ENCODE data around the gene SPTBN4. TPM values are rescaled to one million over a fixed set of nuclear protein-coding genes. Genes with fewer than 3 reads are reported as not detected.
"Not testable (repeated sequence)": the region's sequence is repeated elsewhere in the genome, so short reads cannot be mapped to it uniquely, and the experiment has no call there.

The SPTBN4 gene
- total RNA-seq, 2 donors from 2014 or later = not detected

GRCh38 chr19:40547836-40548235 lies 81.0 kb downstream of the SPTBN4 start:
- Mint-ChIP-seq H3K4me3 (no peak overlapping the region), H3K9me3 (no peaks in the 10 kb centered on the region), H3K27me3 (peaks cover 26 to 31% of the 10 kb centered on the region in 2 donors), H3K27ac (no peak overlapping the region), H3K36me3 (no peaks in the 10 kb centered on the region), H3K4me1 (ENCODE audit: low read depth in 2 of 2) (peaks cover 4 to 9% of the 10 kb centered on the region in 2 donors)
- no peak for DNase-seq (ENCODE audit: low spot score)
- ATAC-seq = no peak

- Mint-ChIP-seq H3K4me1 (ENCODE audit: low read depth in 2 of 2) (peaks cover 4 to 9% of the 10 kb centered on the region in 2 donors), H3K27ac (no peak overlapping the region), H3K4me3 (no peak overlapping the region), H3K9me3 (no peaks in the 10 kb centered on the region), H3K36me3 (no peaks in the 10 kb centered on the region), H3K27me3 (peaks cover 38 to 43% of the 10 kb centered on the region in 2 donors)
- ATAC-seq = peak; percentile 77 to 87
- no peak for DNase-seq (ENCODE audit: low spot score)
These were observed 82.4 kb downstream of the SPTBN4 start for GRCh38 chr19:40549007-40549708.

- no peaks in the 10 kb centered on the region for H3K9me3 Mint-ChIP-seq
- peaks cover 49 to 58% of the 10 kb centered on the region in 2 donors for H3K27me3 Mint-ChIP-seq
- no peak for DNase-seq (ENCODE audit: low spot score)
- H3K4me1 Mint-ChIP-seq (ENCODE audit: low read depth in 2 of 2) = peaks cover 4 to 9% of the 10 kb centered on the region in 2 donors
- ATAC-seq = no peak
- no peak overlapping the region for H3K27ac Mint-ChIP-seq
- no peak overlapping the region for H3K4me3 Mint-ChIP-seq
- H3K36me3 Mint-ChIP-seq = no peaks in the 10 kb centered on the region
These were observed 84.2 kb downstream of the SPTBN4 start for GRCh38 chr19:40550951-40551350.

GRCh38 chr19:40552848-40553247 lies 86.0 kb downstream of the SPTBN4 start:
- no peak overlapping the region for H3K4me3 Mint-ChIP-seq

GRCh38 chr19:40553885-40554857 lies 87.4 kb downstream of the SPTBN4 start:
- Mint-ChIP-seq H3K4me1 (ENCODE audit: low read depth in 2 of 2) (peaks cover 0 to 4% of the 10 kb centered on the region in 2 donors), H3K36me3 (no peaks in the 10 kb centered on the region), H3K4me3 (no peak overlapping the region), H3K9me3 (no peaks in the 10 kb centered on the region), H3K27ac (no peak overlapping the region), H3K27me3 (peaks cover 48 to 62% of the 10 kb centered on the region in 2 donors)
- ATAC-seq = peak; percentile 15 to 38
- DNase-seq (ENCODE audit: low spot score) = no peak

More at GRCh38 chr19:40552848-40553247, 86.0 kb downstream of the SPTBN4 start:
- Mint-ChIP-seq H3K27me3 (peaks cover 53 to 69% of the 10 kb centered on the region in 2 donors), H3K27ac (no peak overlapping the region), H3K36me3 (no peaks in the 10 kb centered on the region), H3K9me3 (no peaks in the 10 kb centered on the region), H3K4me1 (ENCODE audit: low read depth in 2 of 2) (peaks cover 4 to 9% of the 10 kb centered on the region in 2 donors)
- DNase-seq (ENCODE audit: low spot score) = no peak
- no peak for ATAC-seq

GRCh38 chr19:40555978-40556689 lies 89.3 kb downstream of the SPTBN4 start:
- Mint-ChIP-seq H3K4me3 (no peak overlapping the region), H3K4me1 (ENCODE audit: low read depth in 2 of 2) (no peaks in the 10 kb centered on the region), H3K36me3 (no peaks in the 10 kb centered on the region), H3K9me3 (no peaks in the 10 kb centered on the region), H3K27ac (no peak overlapping the region), H3K27me3 (peaks cover 45 to 58% of the 10 kb centered on the region in 2 donors)
- no peak for DNase-seq (ENCODE audit: low spot score)
- ATAC-seq = no peak

GRCh38 chr19:40556953-40557530 lies 90.2 kb downstream of the SPTBN4 start:
- ATAC-seq (no peak), DNase-seq (ENCODE audit: low spot score) (no peak)
- H3K9me3 Mint-ChIP-seq = no peaks in the 10 kb centered on the region
- no peak overlapping the region for H3K4me3 Mint-ChIP-seq
- H3K4me1 Mint-ChIP-seq (ENCODE audit: low read depth in 2 of 2) = peaks cover 0 to 4% of the 10 kb centered on the region in 2 donors
- H3K27me3 Mint-ChIP-seq = peaks cover 46 to 53% of the 10 kb centered on the region in 2 donors
- H3K27ac Mint-ChIP-seq = no peak overlapping the region
- no peaks in the 10 kb centered on the region for H3K36me3 Mint-ChIP-seq

GRCh38 chr19:40559394-40559793 lies 92.6 kb downstream of the SPTBN4 start:
- ATAC-seq = no peak
- DNase-seq (ENCODE audit: low spot score) = no peak
- Mint-ChIP-seq H3K36me3 (no peaks in the 10 kb centered on the region), H3K4me1 (ENCODE audit: low read depth in 2 of 2) (peaks cover 0 to 4% of the 10 kb centered on the region in 2 donors), H3K27ac (no peak overlapping the region), H3K4me3 (no peak overlapping the region), H3K9me3 (no peaks in the 10 kb centered on the region), H3K27me3 (peaks cover 31 to 36% of the 10 kb centered on the region in 2 donors)

- peak in 1 of 2 donors; percentile 43 for ATAC-seq
- no peak for DNase-seq (ENCODE audit: low spot score)
- H3K27me3 Mint-ChIP-seq = peaks cover 26 to 33% of the 10 kb centered on the region in 2 donors
- H3K4me1 Mint-ChIP-seq (ENCODE audit: low read depth in 2 of 2) = peaks cover 0 to 4% of the 10 kb centered on the region in 2 donors
- H3K27ac Mint-ChIP-seq = no peak overlapping the region
- H3K4me3 Mint-ChIP-seq = no peak overlapping the region
- H3K9me3 Mint-ChIP-seq = no peaks in the 10 kb centered on the region
- H3K36me3 Mint-ChIP-seq = no peaks in the 10 kb centered on the region
These were observed 93.3 kb downstream of the SPTBN4 start for GRCh38 chr19:40560092-40560507.

- H3K4me3 Mint-ChIP-seq = no peak overlapping the region
- ATAC-seq (no peak), DNase-seq (ENCODE audit: low spot score) (no peak)
- no peak overlapping the region for H3K27ac Mint-ChIP-seq
- peaks cover 0 to 6% of the 10 kb centered on the region in 2 donors for H3K4me1 Mint-ChIP-seq (ENCODE audit: low read depth in 2 of 2)
- no peaks in the 10 kb centered on the region for H3K9me3 Mint-ChIP-seq
- H3K36me3 Mint-ChIP-seq = no peaks in the 10 kb centered on the region
- H3K27me3 Mint-ChIP-seq = peaks cover 22 to 24% of the 10 kb centered on the region in 2 donors
These were observed 95.1 kb downstream of the SPTBN4 start for GRCh38 chr19:40561947-40562346.

- ATAC-seq, H3K27ac Mint-ChIP-seq: not testable (repeated sequence)
- peaks cover 15 to 20% of the 10 kb centered on the region in 2 donors for H3K27me3 Mint-ChIP-seq
These were observed 97.7 kb downstream of the SPTBN4 start for GRCh38 chr19:40564535-40564934.

GRCh38 chr19:40565355-40565754 lies 98.6 kb downstream of the SPTBN4 start:
- no peak for ATAC-seq
- no peak overlapping the region for H3K27ac Mint-ChIP-seq
- no peak overlapping the region for H3K4me3 Mint-ChIP-seq
- H3K36me3 Mint-ChIP-seq = no peaks in the 10 kb centered on the region
- no peaks in the 10 kb centered on the region for H3K9me3 Mint-ChIP-seq
- peaks cover 6 to 10% of the 10 kb centered on the region in 2 donors for H3K4me1 Mint-ChIP-seq (ENCODE audit: low read depth in 2 of 2)
- peaks cover 16 to 19% of the 10 kb centered on the region in 2 donors for H3K27me3 Mint-ChIP-seq
- DNase-seq (ENCODE audit: low spot score) = no peak

More at GRCh38 chr19:40564535-40564934, 97.7 kb downstream of the SPTBN4 start:
- not testable (repeated sequence) for DNase-seq (ENCODE audit: low spot score); H3K9me3 Mint-ChIP-seq; H3K4me3 Mint-ChIP-seq; H3K36me3 Mint-ChIP-seq; H3K4me1 Mint-ChIP-seq (ENCODE audit: low read depth in 2 of 2)

- no peak for ATAC-seq
- no peak overlapping the region for H3K27ac Mint-ChIP-seq
- H3K27me3 Mint-ChIP-seq = peaks cover 16 to 19% of the 10 kb centered on the region in 2 donors
- no peak for DNase-seq (ENCODE audit: low spot score)
- H3K4me1 Mint-ChIP-seq (ENCODE audit: low read depth in 2 of 2) = peaks cover 11 to 16% of the 10 kb centered on the region in 2 donors
- H3K4me3 Mint-ChIP-seq = no peak overlapping the region
- H3K9me3 Mint-ChIP-seq = no peaks in the 10 kb centered on the region
- no peaks in the 10 kb centered on the region for H3K36me3 Mint-ChIP-seq
These were observed 99.2 kb downstream of the SPTBN4 start for GRCh38 chr19:40565910-40566495.
